GM18526 (cell line): ENCODE measurements around the gene SPG11.

Experiments
- POLR2A ChIP-seq: IDR thresholded peaks from 3 replicates; pipeline ENCODE4 v1.6.1; 2011; ENCODE audit not compliant: insufficient read length; ENCODE audit errors: extremely low read depth

The SPG11 gene

DNA sequence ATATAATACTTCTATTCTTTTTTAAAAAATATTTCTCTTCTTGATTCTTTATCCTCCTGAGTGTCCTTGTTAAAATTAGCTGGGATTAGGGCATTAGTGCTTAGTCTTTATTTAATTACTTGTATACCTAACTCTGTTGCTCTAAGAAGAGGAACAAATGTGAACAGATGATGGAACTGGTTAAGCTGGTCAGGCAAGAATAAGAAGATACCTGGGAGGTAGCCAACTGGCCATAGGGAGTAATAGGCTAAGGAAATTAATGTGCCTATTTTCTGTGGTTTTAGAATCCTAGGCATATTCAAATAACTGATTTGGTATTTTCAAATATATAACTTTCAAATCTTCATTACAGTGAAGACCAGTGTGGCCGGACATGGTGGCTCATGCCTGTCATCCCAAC is 72.1 kb downstream of the SPG11 start:
- no peak for TF ChIP-seq POLR2A

DNA sequence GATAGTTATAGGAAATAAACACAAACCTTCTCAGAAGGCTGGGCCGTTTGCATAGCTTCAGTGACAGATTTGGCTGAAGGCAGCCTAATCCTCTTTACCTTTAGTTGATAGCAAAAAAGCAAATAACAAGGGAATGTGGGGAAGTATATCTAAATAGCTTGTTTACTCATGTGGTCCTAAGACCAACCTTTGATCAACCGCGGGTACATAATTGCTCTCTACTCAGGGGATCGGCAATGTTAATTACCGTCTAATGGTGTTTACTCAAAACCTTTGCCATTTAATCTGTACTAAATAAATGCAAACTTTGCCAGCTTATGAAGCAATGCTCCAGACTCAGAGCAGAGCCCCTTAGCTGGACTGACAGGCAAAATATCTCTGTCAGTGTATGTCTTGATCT is 74.9 kb downstream of the SPG11 start:
- no peak for TF ChIP-seq POLR2A

DNA sequence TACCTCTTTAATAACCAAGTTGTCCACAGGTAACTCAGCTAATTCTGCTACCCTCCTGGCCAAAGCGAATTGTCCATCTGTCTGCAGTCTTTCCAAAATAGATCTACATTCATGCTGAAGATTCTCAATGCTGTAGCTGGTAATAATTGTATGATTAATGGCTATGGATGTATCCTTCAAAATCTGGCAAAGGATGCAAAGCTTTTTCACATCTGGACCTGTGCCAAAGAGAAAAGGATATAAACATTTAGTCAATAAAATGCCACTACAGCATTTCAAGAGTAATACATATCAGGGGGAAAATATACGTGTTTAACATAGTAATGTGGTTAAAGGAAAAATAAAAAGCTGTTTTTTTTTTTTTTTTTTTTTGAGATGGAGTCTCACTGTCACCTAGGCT is 77.8 kb downstream of the SPG11 start:
- no peak for TF ChIP-seq POLR2A

DNA sequence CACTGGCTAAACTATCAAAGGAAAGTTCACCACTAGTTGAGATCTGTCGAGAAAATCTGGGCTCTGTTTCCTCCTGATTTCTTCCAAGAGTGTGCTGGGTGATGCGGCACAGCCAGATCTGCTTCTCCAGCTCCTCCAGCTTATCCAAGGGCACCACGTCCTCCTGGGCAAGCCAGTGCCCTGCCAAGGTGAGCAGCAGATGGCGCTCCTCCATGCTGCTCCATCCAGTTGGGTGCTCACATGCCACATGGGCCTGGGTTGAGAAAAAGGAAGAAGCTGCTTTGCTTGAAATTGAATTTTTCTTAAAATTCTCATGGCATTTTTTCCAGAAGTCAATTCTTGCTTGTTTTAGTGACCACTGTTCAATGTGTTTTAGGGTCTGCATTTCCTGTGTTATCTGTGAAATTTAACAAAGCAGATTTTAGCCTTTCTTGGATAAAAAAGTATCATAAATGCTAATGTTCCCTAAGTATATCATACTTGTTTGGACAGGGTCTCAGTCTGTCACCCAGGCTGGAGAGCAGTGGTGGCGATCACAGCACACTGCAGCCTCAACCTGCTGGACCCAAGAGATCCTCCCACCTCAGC is 79.2 kb downstream of the SPG11 start:
- no peak for TF ChIP-seq POLR2A

DNA sequence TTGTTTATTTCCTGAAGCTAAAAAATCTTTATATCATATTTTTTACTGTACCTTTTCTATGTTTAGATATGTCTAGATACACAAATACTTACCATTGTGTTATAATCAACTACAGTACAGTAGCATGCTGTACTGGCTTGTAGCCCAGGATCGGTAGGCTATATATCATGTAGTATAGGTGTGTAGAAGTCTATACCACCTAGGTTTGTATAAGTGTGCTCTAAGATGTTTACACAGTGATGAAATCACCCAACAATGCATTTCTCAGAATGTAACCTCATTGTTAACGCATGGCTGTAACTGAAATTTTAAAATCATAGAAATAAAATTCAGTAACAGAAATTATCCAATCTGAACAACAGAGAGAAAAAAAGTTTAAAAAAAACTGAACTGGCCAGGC is 83.4 kb downstream of the SPG11 start:
- no peak for TF ChIP-seq POLR2A

DNA sequence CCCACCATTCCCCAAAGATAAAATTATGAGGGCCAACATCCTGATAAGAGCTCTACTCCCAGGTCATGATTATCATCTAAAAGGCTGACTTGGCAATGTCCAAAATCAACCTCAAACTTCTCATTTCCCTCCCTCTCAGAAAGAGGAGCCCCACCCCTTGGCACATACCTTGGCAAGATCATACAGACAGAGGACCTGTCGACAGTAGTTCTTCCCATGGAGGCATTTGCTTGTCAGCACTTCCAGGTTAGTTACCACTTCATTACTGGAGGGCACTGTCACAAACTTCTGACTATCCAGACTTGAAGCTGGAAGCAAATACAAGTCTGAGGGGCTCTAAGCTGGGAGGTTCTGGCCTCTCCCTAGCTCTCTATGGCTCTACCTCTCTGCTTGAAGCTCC is 88.7 kb downstream of the SPG11 start:
- TF ChIP-seq POLR2A: no peak

DNA sequence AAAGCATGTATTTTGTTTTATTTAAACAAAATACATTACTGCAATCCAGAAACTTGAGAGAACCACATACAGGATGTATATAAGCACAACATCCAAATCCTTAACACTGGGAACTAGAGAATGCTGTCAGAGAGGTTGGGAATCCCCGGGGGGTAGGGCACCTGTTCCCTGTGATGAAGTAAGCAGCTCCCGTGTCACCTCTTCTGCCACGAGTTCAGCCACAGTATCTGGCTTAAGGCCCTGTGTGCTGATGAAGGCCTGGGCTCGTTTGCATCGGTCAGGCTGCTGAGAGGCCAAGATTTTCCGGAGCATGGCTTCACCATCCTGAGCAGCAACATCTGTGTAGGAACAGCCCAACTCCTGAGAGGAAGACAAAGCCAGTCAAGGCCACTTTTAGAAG is 90.1 kb downstream of the SPG11 start:
- no peak for TF ChIP-seq POLR2A

DNA sequence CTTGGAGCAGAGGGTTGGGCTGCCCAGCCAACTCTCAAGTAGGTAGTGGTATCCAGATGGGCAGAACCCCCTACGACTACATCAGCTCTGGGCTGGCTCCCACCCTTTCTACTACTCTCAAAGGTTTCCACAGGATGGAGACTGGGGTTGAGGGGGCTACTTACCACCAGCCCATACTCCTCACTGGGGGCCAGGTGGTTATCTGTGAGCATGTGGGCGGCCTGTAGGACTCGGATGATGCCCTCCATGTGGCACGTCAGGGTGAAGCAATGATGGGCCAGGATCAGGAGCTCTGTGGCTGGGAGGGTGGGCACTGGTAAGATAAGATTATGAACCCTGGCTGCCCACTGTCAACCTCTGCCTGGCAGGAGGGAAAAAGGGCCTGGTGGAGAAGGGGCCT is 93.1 kb downstream of the SPG11 start:
- no peak for TF ChIP-seq POLR2A

DNA sequence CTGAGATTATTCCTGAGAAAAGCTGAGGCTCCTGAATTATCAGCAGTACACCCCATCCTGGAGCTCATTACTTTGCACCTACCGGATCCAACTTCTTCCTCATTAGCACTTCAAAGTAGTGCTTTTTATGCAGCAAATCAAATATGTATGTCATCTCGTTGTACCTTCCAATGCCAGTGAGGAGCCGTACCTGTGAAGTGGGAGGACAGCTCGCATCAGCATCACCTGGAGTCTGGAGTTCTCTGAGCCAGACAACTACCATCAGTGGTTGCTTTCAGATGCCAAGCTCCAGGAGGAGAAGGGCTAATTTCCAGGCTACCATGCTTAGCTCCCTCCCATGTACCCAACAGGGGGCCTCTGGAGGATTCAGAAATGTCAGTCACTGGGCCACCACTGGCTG is 94.1 kb downstream of the SPG11 start:
- no peak for TF ChIP-seq POLR2A

DNA sequence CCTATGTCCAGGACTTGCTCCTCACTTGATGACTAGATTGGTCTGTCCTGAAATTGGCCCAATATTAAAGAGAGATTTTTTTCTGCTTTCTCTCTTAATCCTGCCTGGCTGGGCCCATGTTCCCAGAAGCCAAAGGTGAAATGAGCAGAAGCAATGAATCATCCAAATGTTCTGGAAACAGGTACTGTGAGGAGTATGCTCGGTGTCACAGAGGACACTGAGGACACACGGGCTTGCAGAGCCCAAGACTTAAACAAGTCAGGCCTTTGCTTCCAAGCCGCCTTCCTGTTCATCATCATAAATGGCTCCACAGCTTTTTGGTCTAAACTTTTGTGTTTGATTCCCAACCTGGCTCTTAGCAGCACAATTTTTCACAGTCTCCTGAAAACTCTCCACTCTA is 95.1 kb downstream of the SPG11 start:
- no peak for TF ChIP-seq POLR2A

DNA sequence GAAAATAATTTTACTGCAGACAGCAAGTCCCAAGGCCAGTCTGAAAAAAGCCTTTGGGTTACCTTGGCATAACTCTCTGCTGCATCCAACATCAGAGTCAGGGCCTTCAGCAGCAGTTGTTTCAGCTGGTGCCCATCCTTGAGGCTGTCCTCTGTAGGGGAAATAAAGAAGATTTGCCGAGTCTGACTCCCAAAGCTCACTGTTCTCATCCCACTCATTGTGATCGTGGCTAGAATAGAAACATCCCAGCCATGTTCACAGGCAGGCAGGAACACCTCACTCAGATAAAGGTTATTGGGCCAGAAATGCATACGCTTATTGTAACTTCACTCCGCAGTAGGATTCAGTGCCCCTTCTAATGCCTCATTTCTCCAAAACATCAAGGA is 97.3 kb downstream of the SPG11 start:
- TF ChIP-seq POLR2A: no peak

DNA sequence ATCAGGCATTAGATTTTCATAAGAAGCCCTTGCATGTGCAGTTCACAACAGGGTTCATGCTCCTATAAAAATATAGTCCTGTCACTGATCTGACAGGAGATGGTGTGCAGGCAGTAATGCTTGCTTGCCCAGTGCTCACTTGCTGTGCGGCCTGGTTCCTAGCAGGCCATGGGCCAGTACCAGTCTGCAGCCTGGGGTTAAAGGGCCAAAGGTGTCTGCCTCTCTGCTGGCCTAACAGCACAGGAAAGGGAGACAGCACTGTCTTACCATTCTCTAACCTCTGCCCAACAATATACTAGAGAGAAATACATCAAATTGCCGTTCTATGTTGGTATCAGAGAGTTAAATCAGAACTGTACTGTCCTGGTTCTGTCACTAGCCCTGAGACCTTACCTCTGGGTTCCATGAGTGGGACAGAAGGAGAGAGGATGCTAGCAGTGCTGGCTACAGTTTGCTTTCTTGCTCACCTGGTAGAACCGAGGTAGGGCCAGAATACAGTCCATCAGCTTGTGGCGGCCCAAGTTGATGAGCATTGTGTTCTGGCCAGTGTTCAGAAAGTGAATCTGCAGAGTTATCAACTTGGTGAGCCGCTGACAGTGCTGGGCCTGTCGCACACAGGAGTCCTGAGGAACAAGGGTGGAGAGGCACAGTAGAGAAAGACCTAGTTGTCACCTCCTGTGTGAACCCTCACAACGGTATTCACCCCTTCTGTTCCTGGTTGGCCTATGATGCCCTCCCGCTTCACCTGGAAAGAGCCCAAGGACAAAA is 97.9 kb downstream of the SPG11 start:
- TF ChIP-seq POLR2A: no peak

DNA sequence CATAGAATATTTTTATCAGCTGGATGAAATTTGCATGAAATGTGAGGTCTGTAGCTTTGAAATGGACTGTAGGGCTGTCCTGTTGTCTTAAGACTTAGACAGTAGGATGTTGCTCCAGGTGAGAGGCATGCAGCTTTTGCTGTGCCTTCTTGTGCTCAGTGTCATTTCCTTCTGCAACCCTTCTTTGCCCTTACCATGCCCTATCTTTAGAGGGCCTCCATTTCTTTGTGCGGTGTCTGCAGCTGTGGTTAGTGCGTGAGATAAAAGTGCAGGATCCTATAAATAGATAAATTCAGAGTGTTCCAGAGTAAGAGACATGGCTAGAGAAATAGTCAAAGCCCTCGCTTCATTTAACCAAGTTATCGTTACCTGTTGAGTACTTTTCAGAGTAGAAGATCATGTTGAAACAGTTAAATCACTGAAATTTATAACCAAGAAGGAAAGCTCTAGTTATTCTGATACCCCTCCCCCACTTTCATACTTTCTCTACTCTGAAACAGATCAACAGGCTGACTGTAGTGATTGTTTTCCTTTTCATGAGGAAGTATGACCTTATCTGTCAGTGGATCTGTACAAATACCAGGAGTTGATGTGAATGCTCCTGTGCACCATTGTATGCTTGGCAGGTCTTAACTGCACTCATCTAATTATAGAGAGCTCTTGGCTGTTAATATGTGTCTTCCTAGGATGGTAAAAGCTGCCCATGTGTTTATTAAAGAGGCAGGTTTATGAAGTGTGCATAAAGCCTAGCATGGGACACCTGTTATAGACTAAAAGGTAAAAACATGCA is 108.3 kb downstream of the SPG11 start:
- TF ChIP-seq POLR2A: no peak

DNA sequence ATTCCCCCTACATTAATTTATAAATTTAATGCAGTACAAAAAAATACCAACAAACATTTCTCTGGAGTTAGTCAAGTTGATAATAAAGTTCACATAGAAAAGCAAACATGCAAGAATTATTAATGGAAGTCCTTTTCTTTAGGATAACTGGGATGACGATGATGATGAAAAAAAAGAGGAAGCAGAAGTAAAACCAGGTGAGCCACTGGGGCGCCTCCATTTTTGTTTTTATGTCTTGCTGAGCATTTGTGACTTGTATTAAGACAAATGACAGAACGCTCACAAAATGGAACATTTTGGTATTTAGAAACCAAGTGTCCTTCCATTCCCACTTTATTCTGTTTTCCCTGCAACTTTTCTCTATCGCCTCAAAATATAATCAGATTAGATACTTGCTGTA is 112.7 kb downstream of the SPG11 start:
- TF ChIP-seq POLR2A: no peak

DNA sequence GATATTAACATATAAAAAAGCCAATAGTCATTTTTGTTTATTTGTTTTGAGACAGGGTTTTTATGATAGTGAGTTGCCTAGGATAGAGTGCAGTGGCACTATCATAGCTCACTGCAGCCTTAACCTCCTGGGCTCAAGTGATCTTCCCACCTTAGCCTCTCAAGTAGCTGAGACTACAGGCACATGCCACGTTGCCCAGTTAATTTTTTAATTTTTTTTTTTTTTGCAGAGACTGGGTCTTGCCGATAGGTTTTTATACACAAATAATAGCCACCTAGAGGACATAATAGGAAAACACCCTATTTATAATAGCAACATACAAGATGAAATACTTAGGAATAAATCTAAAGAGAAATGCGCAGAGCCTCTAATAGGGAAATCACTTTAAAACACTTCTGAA is 113.2 kb downstream of the SPG11 start:
- no peak for TF ChIP-seq POLR2A
